Hepatic stellate cell (primary cell): ENCODE measurements around the gene LMOD2.
"Not testable (repeated sequence)": the region's sequence is repeated elsewhere in the genome, so short reads cannot be mapped to it uniquely, and the experiment has no call there.

Experiments
- DNase-seq: peaks from one replicate; pipeline ENCODE4 v3.0.0; 2011; ENCODE audit warnings: low spot score

The LMOD2 gene, protein sequence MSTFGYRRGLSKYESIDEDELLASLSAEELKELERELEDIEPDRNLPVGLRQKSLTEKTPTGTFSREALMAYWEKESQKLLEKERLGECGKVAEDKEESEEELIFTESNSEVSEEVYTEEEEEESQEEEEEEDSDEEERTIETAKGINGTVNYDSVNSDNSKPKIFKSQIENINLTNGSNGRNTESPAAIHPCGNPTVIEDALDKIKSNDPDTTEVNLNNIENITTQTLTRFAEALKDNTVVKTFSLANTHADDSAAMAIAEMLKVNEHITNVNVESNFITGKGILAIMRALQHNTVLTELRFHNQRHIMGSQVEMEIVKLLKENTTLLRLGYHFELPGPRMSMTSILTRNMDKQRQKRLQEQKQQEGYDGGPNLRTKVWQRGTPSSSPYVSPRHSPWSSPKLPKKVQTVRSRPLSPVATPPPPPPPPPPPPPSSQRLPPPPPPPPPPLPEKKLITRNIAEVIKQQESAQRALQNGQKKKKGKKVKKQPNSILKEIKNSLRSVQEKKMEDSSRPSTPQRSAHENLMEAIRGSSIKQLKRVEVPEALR

DNA sequence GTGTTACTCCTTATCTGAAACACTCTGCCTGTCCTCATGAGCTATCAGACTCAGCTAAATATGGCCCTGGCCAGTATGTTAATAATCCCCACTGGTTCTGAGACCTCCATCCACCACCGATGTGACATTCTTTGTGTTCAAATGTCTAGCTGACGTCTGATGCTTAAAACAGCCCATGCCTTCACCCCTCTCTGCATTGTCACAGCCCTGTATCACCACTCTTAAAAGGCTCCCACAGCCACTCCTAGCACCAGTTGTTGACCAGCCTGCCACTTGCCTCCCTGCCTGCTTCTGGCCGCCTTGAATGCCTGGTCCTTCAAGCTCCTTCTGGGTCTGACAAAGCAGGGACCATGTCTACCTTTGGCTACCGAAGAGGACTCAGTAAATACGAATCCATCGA, at the start of gene LMOD2:
Gene LMOD2, plus strand, starts transcription at position 253 of the 400 bp plus-strand sequence. Its CDS starts 98 bp downstream, at position 351.
- DNase-seq, result no peak

DNA sequence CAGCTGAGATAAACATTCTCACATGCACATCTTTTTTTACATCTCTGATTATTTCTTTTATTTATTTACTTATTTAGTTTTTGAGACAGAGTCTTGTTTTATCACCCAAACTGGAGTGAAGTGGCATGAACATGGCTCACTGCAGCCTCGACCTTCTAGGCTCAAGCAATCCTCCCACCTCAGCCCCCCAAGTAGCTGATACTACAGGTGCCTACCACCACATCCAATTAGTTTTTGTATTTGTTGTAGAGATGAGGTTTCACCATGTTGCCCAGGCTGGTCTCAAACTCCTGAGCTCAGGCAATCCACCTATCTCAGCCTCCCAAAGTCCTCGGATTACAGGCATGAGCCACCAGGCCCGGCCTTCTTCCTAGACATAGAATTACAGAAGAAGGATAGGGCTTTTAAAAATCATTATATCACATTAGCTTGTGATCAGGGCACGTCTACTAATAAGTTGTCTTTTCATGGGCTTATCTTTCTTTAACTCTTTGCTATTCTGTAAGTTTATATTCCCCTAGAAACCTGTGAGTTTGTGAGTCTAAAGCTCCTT, 48.2 kb upstream of the LMOD2 start:
- DNase-seq, result no peak

DNA sequence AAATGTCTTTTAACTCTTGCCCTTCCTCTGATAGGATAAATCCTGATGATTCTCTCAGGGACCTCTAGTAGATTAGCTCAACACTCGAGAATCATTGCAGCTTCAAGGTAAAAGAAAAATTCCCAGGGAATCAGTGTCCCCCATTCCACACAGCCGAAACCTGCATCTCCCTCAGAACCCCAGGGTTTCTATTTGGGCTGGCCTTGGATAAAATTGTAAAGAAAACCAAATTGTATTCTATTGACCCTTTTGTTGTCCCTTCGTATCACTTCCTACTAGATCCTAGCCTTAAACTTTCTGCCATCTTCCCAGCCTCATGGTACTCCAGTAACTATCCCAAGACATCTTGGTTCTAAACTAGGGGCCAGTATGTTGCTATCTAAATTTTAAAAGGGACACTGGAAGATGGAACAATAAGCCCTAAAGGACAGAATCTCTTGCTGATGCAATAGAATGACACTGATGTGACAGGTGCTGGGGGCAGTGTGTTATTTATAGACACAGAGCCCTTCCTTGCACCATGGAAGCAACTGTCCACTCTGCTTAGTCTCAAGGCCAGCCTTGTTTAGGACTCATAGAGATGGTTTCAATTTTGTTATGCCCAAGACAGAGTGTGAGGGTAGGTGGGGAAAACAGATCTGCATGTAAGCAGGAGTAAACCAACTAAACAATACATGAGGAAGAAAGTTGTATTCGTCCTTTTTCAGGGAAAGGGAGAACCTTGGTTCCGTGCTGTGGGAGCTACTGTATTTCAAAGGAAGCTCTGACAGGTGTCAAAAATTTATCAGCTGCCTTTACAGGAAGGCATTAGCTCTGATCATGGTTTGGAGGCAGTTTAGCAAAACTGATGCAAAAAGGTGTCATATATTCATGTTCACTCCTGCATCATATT, 46.4 kb upstream of the LMOD2 start:
- DNase-seq, result no peak

DNA sequence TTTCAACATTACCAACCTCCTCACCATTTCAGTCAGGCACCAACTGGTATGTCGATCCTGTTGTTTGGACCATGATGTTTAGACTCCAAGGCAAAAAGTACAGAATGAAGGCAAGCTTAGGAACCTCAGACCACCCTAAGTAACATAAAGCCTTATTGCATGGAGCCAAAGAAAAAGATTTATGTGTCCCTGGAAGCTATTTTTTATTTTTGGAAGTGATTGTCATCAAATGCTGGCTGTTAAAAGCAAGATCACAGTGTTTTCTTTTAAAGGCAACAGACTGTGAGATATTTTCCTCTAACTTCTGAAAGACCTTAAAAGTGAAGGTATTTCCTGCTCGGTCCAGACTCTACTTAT, 45.8 kb upstream of the LMOD2 start:
- no peak for DNase-seq

DNA sequence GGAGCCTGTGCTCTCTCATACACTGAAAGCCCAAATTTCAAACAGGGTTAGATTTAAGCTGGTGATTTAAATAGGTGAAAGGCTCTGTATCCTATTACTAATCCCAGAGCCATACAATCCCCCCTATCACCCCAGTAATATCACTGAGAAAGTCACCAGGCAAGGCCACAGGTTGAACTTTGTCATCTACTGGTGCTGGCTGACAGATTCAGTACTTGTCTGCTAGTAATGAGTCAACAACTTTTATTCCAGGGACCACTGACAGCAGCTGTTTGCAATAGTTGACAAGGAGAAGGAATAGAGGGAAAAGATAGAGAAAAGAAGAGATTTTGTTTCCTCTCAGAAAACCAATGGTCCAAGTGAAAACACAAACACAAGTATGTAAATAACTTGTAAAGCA, 43.6 kb upstream of the LMOD2 start:
- DNase-seq, result no peak

DNA sequence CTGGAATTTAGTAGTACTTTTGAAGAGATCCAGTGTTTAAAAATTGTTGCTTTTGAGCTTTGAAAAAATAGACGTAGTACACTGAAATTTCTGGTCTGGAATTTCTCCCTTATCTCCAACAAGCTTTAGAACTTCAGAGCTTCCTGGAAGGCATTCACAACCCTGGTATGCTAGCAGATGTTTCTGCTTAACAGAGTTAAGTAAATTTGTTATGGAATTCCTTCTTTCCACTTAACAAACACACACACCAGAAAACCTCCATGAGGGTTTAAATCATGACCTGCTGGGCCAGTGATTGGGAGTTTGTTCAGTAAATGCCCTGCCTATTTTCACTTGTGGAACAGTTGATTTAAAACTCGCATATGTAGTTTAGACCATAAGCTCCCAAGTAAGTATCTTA, 40.3 kb upstream of the LMOD2 start:
- DNase-seq, result peak; percentile 13

DNA sequence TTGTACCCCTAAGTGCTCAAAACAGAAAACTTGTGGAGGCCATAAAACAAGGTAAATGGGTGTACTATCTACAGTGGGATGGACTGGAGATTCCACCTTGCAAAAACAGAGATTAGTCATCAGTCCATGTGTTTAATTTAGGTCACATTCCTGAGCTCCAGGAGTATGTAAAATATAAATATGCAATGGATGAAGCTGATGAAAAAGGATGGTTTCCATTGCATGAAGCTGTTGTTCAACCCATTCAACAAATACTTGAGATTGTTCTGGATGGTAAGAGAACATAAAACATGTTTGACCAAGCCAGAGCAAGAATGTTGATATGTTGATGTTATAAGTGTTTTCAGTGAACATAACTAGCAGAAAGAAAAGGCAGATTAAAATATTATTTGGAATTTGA, 39.4 kb upstream of the LMOD2 start:
- DNase-seq, result no peak

DNA sequence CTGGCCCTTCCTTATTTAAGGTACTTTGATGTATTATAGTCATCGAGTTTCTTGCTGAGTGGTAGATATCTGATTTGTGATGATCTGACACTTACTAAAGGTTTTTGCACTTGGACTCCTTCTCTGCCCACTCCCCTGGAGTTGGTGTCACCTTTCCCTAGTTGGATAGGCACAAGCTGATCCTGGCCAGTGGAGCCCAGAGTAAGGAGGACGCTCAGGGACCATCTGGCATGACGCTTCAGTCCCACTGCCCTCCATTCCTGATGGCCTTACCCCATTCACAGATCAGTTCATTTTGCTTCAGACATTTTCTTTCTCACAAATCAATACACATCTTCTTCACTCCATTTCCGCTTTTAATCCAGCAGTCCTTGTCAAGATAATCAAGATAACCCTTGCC, 34.0 kb upstream of the LMOD2 start:
- DNase-seq, result no peak

DNA sequence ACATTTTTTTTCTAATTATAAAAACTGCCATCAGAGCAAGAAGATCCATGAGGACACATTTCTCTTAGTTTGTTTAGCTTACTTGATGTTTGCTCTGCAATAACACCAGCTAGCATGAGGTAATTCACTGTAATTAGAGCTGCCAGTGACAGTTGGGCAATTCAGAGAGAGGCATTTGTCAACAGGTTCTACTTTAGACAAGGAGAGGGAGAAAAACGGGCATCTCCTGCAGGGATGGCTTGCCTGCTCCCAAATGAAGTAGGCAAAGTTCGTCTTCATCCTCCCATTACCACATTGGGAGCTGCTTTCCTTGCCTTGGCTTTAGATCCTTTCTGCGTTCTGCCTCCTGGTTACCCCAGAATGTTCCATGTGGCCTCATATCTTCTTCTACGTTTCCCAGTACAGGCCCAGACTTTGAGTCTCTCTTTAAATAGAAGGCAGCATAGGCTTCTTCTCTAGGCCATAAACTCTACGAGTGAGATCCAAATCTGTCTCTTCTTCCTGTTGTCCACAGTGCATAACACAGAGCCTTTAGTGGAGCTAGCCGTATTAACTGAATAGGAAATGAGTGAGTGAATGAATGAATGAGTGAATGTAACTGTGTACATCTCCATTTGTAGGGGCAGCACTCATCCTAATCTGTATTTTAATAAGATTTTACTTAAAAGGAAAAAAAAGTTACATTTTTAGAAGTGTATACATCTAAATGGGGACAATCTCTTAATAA, 32.8 kb upstream of the LMOD2 start:
- DNase-seq, result no peak

DNA sequence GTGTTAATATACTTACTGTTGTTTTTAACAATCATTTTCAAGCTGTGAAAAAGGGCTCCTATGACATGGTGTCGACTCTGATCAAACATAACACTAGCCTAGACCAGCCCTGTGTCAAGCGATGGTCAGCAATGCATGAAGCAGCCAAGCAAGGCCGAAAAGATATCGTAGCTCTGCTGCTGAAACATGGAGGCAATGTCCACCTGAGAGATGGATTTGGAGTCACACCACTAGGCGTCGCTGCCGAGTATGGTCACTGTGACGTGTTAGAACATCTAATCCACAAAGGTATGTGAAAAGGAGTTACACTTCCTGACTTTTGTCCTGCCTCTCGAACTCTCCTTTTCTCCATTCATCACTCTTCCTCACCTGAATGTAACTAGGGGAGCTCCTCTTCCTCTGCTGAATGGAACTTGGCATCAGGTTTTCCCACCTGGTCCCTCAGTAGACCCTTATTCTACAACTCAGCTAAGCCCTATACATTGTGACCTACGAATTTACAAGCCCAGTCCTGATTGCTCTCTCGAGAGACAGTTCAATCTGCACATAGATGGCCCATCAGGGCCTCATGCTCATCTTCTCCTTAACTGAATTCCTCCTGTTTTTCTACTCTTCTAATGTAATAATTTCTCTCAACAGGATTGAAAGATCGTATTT, 31.0 kb upstream of the LMOD2 start:
- no peak for DNase-seq

DNA sequence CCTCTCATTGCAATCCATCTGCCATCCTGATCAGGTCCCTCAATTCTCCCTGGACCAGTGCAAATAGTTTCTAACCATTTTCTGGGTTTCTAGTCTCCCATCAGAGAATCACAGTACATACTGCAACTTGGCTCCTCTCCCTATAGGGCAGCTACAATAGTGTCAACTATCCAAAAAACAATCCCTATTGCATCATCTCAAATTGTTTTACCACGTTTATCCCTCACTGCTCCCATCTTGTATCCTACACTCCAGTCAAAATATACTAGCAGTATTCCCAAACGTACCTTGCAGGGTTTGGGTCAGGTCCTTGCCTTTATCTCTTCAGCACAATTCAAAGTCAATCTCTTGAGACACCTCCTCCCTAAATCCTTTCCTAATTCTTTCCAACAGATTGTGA, 30.4 kb upstream of the LMOD2 start:
- DNase-seq, result no peak

DNA sequence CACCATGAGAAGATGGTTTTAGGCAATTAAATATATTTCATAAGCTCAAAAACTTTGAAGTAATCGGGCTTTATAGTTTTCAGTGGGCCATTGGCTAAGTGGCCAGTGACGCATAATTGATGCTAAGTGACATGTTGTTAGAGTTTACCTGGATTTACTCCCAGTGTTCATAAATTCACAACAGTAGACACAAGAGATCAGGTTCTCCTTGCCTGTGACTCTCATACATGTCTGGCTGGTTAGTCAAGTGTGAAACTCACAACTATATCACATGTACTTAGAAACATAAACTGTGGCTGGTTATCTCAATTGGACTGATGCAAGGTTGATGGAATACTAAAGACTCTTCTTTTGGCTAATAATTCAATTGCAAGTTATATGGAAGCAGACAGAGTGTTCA, 27.8 kb upstream of the LMOD2 start:
- no peak for DNase-seq

DNA sequence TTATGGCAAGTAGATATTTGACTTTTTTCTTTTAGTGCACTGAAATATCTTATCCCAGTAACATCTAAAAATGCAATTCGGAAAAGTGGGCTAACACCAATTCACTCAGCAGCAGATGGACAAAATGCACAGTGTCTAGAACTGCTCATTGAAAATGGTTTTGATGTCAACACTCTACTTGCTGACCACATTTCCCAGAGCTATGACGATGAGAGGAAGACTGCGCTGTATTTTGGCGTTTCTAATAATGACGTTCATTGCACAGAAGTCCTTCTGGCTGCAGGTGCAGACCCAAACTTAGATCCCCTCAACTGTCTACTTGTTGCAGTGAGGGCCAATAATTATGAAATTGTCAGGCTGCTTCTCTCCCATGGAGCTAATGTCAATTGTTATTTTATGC, 26.8 kb upstream of the LMOD2 start:
- no peak for DNase-seq

DNA sequence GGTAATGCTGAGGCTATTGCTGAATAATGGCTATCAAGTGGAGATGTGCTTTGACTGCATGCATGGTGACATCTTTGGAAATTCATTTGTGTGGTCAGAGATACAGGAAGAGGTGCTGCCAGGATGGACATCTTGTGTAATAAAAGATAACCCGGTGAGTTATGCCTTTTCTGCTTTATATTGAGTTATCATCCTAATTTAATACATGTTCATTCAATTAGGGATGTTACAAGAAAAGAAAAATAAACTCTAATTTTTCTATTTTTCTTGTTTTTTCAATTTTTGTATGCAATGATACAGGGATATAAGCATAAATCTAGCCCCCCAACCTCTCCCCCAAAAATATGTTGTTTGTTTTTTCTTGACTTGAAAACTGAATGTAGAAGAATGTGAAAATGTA, 26.4 kb upstream of the LMOD2 start:
- no peak for DNase-seq

DNA sequence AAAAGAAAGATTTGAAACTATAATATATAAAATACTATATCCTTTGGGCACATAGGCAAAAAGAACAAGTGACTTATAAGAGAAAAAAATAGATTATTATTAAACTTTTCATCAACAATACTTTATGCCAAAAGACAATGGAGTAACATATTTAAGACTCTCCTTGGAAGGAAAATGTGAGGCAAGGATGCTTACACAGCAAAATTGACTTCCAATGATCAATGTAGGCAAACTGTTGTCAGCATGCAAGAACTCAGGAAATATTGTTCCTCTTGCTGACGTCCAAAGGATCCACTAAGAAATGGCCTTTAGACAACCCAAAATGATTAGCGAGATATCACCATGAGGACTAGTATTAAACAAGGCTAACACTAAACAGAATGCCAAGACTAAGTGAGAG, 22.9 kb upstream of the LMOD2 start:
- DNase-seq, result no peak

DNA sequence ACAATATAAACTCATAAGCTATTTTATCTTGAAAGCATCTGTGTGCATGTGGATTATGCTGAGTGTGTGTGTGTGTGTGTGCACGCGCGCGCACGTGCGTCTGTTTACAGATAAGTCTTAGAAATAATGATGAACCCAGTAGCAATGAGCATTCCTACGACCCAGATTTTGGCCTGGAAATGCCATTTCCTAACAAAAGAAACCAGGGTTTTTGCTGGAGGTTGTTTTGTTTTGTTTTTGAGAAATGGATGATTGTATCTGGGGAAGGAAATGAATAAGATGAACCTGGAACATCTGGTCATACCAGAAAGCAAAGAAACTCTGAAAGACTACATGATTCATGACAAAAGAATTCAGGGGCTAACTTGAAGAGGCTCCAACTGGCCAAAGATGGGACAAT, 22.1 kb upstream of the LMOD2 start:
- DNase-seq, result peak; percentile 14

DNA sequence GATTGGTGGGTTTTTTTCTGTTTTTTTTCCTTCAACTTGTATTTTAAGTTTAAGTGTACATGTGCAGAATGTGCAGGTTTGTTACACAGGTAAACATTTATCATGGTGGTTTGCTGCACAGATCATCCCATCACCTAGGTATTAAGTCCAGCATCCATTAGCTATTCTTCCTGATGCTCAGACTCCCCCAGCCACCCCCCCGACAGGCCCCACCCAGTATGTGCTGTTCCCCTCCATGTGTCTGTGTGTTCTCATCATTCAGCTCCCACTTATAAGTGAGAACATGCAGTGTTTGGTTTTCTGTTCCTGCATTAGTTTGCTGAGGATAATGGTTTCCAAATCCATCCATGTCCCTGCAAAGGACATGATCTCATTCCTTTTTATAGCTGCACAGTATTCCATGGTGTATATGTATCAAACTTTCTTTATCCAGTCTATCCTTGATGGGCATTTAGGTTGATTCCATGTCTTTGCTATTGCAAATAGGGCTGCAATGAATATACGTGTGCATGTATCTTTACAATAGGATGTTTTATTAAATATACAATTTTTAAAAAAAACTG, 21.6 kb upstream of the LMOD2 start:
- DNase-seq, result not testable (repeated sequence)

DNA sequence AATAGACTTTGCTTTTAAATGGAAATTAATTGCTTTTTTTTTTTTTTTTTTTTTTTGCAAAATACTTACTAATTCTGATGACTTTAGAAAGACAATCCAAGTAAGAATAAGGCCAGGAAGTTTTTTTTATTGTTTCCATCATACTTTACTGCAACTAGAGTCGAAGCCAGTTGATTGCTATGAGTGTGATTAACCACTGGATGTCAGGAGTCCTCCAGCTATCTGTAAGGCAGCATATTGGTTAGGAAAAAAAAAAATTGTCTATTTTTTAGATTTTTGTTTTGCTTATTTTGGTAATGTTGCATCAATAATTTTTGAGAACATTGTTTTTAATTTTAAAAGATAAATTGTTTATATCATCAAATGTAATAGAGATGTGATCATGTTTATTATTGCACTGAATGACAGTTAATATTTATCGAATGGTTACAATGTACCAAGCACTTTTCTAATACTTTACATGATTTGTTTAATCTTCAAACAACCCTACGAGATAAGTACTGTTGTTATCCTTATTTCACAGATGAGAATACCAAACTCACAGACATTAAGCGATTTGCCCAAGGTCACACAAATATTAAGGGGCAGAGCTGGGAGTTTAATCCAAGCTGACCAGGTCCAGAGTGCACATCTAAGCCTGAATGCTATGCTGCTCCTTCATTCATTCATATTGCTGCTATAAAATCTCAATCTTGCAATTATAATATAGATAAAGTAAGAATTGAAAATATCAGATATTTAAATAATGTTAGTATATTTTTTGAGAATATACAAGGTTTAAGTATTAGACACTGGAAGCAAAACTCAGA, 19.9 kb upstream of the LMOD2 start:
- DNase-seq, result peak; percentile 14

DNA sequence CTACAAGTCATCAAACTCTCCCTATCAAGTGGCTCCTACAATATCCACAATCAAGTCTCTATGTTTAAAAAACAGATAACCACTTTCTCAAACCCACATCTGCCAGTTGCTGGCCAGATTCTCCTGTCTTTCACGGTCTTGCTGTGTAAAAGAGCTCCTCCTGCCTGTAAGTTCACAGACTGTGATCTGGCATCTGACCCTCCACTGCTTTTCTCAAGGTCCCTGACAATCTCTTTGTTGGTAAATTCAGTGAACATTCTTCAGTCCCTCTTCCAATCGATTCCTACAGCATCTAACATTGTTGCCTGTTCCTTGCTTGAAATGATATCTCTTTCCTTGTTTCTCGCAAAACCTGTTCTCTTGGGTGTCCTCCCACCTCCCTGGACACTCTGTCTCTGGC, 18.5 kb upstream of the LMOD2 start:
- DNase-seq, result no peak

DNA sequence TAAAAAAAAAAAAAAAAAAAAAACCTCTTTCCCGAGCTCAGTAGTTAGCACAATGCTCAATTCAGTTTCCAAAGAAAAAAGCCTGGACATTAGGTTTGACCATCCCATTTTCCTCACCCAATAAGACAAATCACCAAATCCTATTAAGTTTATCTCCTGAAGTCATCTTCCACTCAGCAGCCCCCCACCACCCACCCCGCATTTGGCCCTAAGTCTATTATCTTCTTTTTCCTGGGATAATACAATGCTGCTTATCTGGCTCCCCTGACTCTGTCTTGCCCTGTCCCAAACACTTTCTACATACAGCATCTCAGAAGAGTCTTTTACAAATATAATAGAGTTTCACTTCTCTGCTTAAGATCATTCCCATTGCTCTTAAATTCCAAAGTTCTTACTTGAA, 17.8 kb upstream of the LMOD2 start:
- no peak for DNase-seq
